ENCODE results near the gene MEG3. TPM values are rescaled to one million over a fixed set of nuclear protein-coding genes. Genes with fewer than 3 reads are reported as not detected.
A peak's percentile ranks its signal among the peaks of the same experiment; 100 is the strongest.

MEG3 gene
- total RNA-seq, 1 donor from 2014 or later = 0.18 TPM

GRCh38 chr14:100864960-100865681 is 39.2 kb downstream of the MEG3 start:
- no peak overlapping the region for H3K4me3 Mint-ChIP-seq
- TF ChIP-seq, protein P1, sequence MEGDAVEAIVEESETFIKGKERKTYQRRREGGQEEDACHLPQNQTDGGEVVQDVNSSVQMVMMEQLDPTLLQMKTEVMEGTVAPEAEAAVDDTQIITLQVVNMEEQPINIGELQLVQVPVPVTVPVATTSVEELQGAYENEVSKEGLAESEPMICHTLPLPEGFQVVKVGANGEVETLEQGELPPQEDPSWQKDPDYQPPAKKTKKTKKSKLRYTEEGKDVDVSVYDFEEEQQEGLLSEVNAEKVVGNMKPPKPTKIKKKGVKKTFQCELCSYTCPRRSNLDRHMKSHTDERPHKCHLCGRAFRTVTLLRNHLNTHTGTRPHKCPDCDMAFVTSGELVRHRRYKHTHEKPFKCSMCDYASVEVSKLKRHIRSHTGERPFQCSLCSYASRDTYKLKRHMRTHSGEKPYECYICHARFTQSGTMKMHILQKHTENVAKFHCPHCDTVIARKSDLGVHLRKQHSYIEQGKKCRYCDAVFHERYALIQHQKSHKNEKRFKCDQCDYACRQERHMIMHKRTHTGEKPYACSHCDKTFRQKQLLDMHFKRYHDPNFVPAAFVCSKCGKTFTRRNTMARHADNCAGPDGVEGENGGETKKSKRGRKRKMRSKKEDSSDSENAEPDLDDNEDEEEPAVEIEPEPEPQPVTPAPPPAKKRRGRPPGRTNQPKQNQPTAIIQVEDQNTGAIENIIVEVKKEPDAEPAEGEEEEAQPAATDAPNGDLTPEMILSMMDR (IDR thresholded peaks at IDR 0.05; ENCODE audit: unreplicated experiment) = no peak
- H3K27me3 Mint-ChIP-seq (ENCODE audit: low read depth) = peaks cover 12% of the 10 kb centered on the region
- no peaks in the 10 kb centered on the region for H3K36me3 Mint-ChIP-seq
- no peaks in the 10 kb centered on the region for H3K4me1 Mint-ChIP-seq
- no peak for DNase-seq (ENCODE audit: low spot score in 2 of 2, unreplicated experiment in 2 of 2)
- H3K9me3 Mint-ChIP-seq = no peaks in the 10 kb centered on the region
- no peak overlapping the region for H3K27ac Mint-ChIP-seq

- Mint-ChIP-seq H3K36me3 (no peaks in the 10 kb centered on the region), H3K27ac (no peak overlapping the region), H3K27me3 (ENCODE audit: low read depth) (peaks cover 12% of the 10 kb centered on the region), H3K4me1 (no peaks in the 10 kb centered on the region), H3K9me3 (no peaks in the 10 kb centered on the region), H3K4me3 (no peak overlapping the region)
- TF ChIP-seq, protein P1 (IDR thresholded peaks at IDR 0.05; ENCODE audit: unreplicated experiment) = no peak
- no peak for DNase-seq (ENCODE audit: low spot score in 2 of 2, unreplicated experiment in 2 of 2)
These were observed 40.0 kb downstream of the MEG3 start for GRCh38 chr14:100865682-100866591.

DNA sequence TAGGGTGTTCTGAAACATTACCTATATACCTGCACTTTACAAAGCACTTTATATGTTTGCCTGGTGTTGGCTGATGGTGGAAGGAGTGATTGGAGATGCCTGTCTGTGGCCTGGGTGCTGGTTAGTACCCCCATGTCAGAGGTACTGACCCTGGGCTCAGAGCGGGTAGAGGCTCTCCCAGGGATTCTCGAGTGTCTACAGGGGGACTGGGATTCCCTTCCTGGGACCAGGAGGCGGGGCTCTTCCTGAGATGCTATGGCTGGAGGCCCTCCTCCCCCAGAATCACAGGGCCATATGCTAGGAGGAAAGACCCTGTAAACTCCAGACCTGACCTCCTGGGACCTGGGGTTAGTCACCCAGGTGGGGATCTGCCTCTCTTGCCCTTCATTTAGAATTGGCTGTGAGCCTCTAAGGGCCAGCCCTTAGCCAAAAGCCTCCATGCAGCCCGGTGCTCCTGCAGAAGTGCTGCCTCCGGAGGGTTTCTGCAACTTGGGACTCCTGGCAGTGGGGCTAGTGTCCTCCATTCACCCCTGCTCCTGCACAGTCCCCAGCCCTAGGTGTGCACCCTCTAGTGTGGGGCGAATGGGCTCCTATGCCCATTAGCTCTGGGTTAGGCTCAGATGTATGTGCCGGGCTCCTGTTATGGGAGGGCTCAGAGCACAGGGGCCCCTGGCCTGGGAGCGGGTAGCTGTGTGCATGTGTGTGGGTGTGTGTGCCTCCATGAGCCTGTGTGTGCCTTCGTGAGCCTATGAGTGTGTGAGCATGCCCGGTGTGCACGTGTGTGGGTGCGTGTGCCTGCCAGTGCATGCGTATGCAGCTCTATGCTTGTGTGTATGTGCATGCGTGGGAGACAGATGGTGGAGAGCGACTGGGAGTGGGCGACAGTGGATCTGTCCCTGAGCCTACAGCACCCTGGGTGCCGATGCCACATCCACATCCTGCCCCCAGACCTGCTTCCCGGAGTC is 41.0 kb downstream of the MEG3 start:
- H3K9me3 Mint-ChIP-seq = peaks cover 3% of the 10 kb centered on the region
- H3K36me3 Mint-ChIP-seq = no peaks in the 10 kb centered on the region
- peaks cover 16% of the 10 kb centered on the region for H3K27me3 Mint-ChIP-seq (ENCODE audit: low read depth)
- TF ChIP-seq, protein P1 (IDR thresholded peaks at IDR 0.05; ENCODE audit: unreplicated experiment) = no peak
- peak in 1 of 2 experiments; percentile 5 for DNase-seq (ENCODE audit: low spot score in 2 of 2, unreplicated experiment in 2 of 2)
- no peaks in the 10 kb centered on the region for H3K4me1 Mint-ChIP-seq
- no peak overlapping the region for H3K27ac Mint-ChIP-seq
- no peak overlapping the region for H3K4me3 Mint-ChIP-seq

GRCh38 chr14:100867631-100868315 is 41.9 kb downstream of the MEG3 start:
- no peak for DNase-seq (ENCODE audit: low spot score in 2 of 2, unreplicated experiment in 2 of 2)
- TF ChIP-seq, protein P1 (IDR thresholded peaks at IDR 0.05; ENCODE audit: unreplicated experiment) = no peak
- H3K27me3 Mint-ChIP-seq (ENCODE audit: low read depth) = peaks cover 16% of the 10 kb centered on the region
- no peaks in the 10 kb centered on the region for H3K4me1 Mint-ChIP-seq
- no peaks in the 10 kb centered on the region for H3K36me3 Mint-ChIP-seq
- no peak overlapping the region for H3K27ac Mint-ChIP-seq
- no peak overlapping the region for H3K4me3 Mint-ChIP-seq
- H3K9me3 Mint-ChIP-seq = peaks cover 6% of the 10 kb centered on the region
